ENCODE data around the gene MYMX. TPM values are rescaled to one million over a fixed set of nuclear protein-coding genes. Genes with fewer than 3 reads are reported as not detected.

Gene MYMX
- total RNA-seq, 2 experiments from 2014 or later = not detected

GRCh38 chr6:44227148-44227793 is 10.5 kb downstream of the MYMX start:
- Histone ChIP-seq H3K27ac (ENCODE audit: low read depth in 1 of 2, low read length in 2 of 2) (no peak overlapping the region), H3K36me3 (ENCODE audit: insufficient read depth, low read length) (no peaks in the 10 kb centered on the region), H3K4me1 (ENCODE audit: insufficient read depth, low read length) (peaks cover 20% of the 10 kb centered on the region), H3K9me3 (ENCODE audit: control insufficient read depth in 1 of 2, insufficient read depth in 1 of 2, low read length in 2 of 2) (no peaks in the 10 kb centered on the region), H3K4me3 (ENCODE audit: low read length) (no peak overlapping the region), H3K27me3 (ENCODE audit: control insufficient read depth in 1 of 2, insufficient read depth in 2 of 2, low read length in 2 of 2) (no peaks in the 10 kb centered on the region)
- ATAC-seq (ENCODE audit: poor library complexity) (no peak), DNase-seq (no peak)
- H3K27me3 Mint-ChIP-seq = no peaks in the 10 kb centered on the region
- ChIA-PET POLR2A (interaction anchor here (1.9 kb wide), 1 partner anchor 20 kb away, joined by 6 read pairs; the partner anchor contains the start of gene HSP90AB1), CTCF (no interaction called here)
- no peak overlapping the region for H3K27ac Mint-ChIP-seq
- TF ChIP-seq CTCF (IDR thresholded peaks at IDR 0.05) = no peak
- intact Hi-C loops (cut with DNase I, micrococcal nuclease) = loop anchor here in 1 of 2 experiments (10.0 kb wide), 1 partner anchor 592 kb away; the partner anchor contains the start of gene MAD2L1BP
- no peak overlapping the region for H3K4me3 Mint-ChIP-seq
- H3K9me3 Mint-ChIP-seq = no peaks in the 10 kb centered on the region
- H3K36me3 Mint-ChIP-seq (ENCODE audit: low read depth) = no peaks in the 10 kb centered on the region
- peaks cover 18% of the 10 kb centered on the region for H3K4me1 Mint-ChIP-seq (ENCODE audit: low read depth)

GRCh38 chr6:44228031-44228430 is 11.3 kb downstream of the MYMX start:
- intact Hi-C loops (cut with DNase I, micrococcal nuclease) = loop anchor here in 1 of 2 experiments (10.0 kb wide), 1 partner anchor 593 kb away; the partner anchor contains the start of gene MAD2L1BP
- no peak for ATAC-seq (ENCODE audit: poor library complexity)
- H3K27ac Mint-ChIP-seq = no peak overlapping the region

GRCh38 chr6:44228433-44228832 is 11.7 kb downstream of the MYMX start:
- Mint-ChIP-seq H3K4me3 (no peak overlapping the region), H3K9me3 (no peaks in the 10 kb centered on the region), H3K27me3 (no peaks in the 10 kb centered on the region), H3K4me1 (ENCODE audit: low read depth) (peaks cover 8% of the 10 kb centered on the region), H3K36me3 (ENCODE audit: low read depth) (no peaks in the 10 kb centered on the region), H3K27ac (no peak overlapping the region)
- intact Hi-C loops (cut with DNase I, micrococcal nuclease) = loop anchor here in 1 of 2 experiments (10.0 kb wide), 1 partner anchor 594 kb away; the partner anchor contains the start of gene MAD2L1BP
- H3K9me3 ChIP-seq (ENCODE audit: control insufficient read depth in 1 of 2, insufficient read depth in 1 of 2, low read length in 2 of 2) = no peaks in the 10 kb centered on the region
- no peak overlapping the region for H3K4me3 ChIP-seq (ENCODE audit: low read length)
- no peaks in the 10 kb centered on the region for H3K36me3 ChIP-seq (ENCODE audit: insufficient read depth, low read length)
- no peak overlapping the region for H3K27ac ChIP-seq (ENCODE audit: low read depth in 1 of 2, low read length in 2 of 2)
- ChIA-PET CTCF (no interaction called here), POLR2A (interaction anchor here (1.0 to 1.9 kb wide), 2 partner anchors 9 to 19 kb away, joined by 3 to 6 read pairs; partner anchors contain the start of gene HSP90AB1)
- peaks cover 13% of the 10 kb centered on the region for H3K4me1 ChIP-seq (ENCODE audit: insufficient read depth, low read length)
- TF ChIP-seq CTCF (IDR thresholded peaks at IDR 0.05) = no peak
- H3K27me3 ChIP-seq (ENCODE audit: control insufficient read depth in 1 of 2, insufficient read depth in 2 of 2, low read length in 2 of 2) = no peaks in the 10 kb centered on the region
- no peak for DNase-seq
- ATAC-seq (ENCODE audit: poor library complexity) = no peak

More at GRCh38 chr6:44228031-44228430, 11.3 kb downstream of the MYMX start:
- Mint-ChIP-seq H3K27me3 (no peaks in the 10 kb centered on the region), H3K4me1 (ENCODE audit: low read depth) (peaks cover 10% of the 10 kb centered on the region), H3K36me3 (ENCODE audit: low read depth) (no peaks in the 10 kb centered on the region), H3K9me3 (no peaks in the 10 kb centered on the region), H3K4me3 (no peak overlapping the region)
- H3K9me3 ChIP-seq (ENCODE audit: control insufficient read depth in 1 of 2, insufficient read depth in 1 of 2, low read length in 2 of 2) = no peaks in the 10 kb centered on the region
- peaks cover 12% of the 10 kb centered on the region for H3K4me1 ChIP-seq (ENCODE audit: insufficient read depth, low read length)
- ChIA-PET CTCF (no interaction called here), POLR2A (interaction anchor here (1.0 to 1.9 kb wide), 2 partner anchors 9 to 19 kb away, joined by 3 to 6 read pairs; partner anchors contain the start of gene HSP90AB1)
- no peak overlapping the region for H3K27ac ChIP-seq (ENCODE audit: low read depth in 1 of 2, low read length in 2 of 2)
- no peaks in the 10 kb centered on the region for H3K36me3 ChIP-seq (ENCODE audit: insufficient read depth, low read length)
- TF ChIP-seq CTCF (IDR thresholded peaks at IDR 0.05) = no peak
- H3K4me3 ChIP-seq (ENCODE audit: low read length) = no peak overlapping the region
- no peaks in the 10 kb centered on the region for H3K27me3 ChIP-seq (ENCODE audit: control insufficient read depth in 1 of 2, insufficient read depth in 2 of 2, low read length in 2 of 2)
- DNase-seq = no peak

Data from CD4-positive, alpha-beta T cell (primary cell).